ENCODE measurements around the gene CCNJL. TPM values are rescaled to one million over a fixed set of nuclear protein-coding genes. Genes with fewer than 3 reads are reported as not detected.
A peak's percentile ranks its signal among the peaks of the same experiment; 100 is the strongest.

CCNJL gene
- total RNA-seq, 1 experiment from 2014 or later, result 20.9 TPM

DNA sequence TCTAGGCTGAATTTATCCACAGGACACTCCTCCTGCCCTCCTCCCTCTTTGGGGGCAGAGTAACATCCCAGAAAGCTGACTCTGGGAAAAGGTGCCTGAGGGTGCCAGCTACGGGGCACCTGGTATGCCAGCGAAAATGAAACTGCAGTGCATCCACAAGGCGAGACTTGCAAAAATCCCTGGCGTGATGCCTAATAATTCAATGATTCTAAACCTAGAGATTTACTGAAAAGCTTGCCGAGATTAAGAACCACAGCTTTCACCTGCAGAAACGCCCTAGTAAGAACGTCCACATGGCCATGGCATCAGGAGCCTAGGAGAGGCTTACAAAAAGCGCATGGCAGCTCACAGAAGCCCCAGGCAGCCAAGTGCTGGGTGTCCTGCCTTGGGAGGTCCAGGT is 20.9 kb downstream of the CCNJL start:
- Histone ChIP-seq H3K36me3 (replicated peaks; ENCODE audit: control insufficient read depth, insufficient read depth, low read length) (no peaks in the 10 kb centered on the region; the same call in 1 of the 2 replicates), H3K4me3 (ENCODE audit: insufficient read depth, low read depth, low read length) (no peak overlapping the region), H3K27me3 (ENCODE audit: control insufficient read depth, insufficient read depth, low read length) (no peaks in the 10 kb centered on the region)
- no peak for DNase-seq

DNA sequence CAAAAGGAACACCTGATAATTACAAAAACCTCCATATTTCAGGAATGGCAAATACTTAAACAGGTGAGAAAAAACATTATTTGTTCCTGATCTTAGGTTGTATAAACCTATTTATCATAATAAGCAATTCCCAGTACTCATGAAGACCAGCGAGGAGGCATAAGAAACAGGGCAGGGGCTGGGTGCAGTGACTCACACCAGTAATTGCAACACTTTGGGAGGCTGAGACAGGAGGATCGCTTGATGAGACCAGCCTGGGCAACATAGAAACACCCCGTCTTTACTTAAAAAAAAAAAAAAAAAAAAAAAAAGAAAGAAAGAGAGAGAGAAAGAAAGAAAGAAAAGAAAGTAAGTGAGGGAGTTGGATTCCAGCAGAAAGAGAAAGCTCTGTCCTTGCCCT is 21.6 kb downstream of the CCNJL start:
- no peak for DNase-seq
- Histone ChIP-seq H3K4me3 (ENCODE audit: insufficient read depth, low read depth, low read length) (no peak overlapping the region), H3K27me3 (ENCODE audit: control insufficient read depth, insufficient read depth, low read length) (no peaks in the 10 kb centered on the region), H3K36me3 (replicated peaks; ENCODE audit: control insufficient read depth, insufficient read depth, low read length) (no peaks in the 10 kb centered on the region; the same call in 1 of the 2 replicates)

- no peak overlapping the region for H3K4me3 ChIP-seq (ENCODE audit: insufficient read depth, low read depth, low read length)
- DNase-seq, result no peak
These were observed 22.6 kb downstream of the CCNJL start for GRCh38 chr5:160289721-160290120.

GRCh38 chr5:160289356-160289651 is 23.1 kb downstream of the CCNJL start:
- Histone ChIP-seq H3K4me3 (ENCODE audit: insufficient read depth, low read depth, low read length) (no peak overlapping the region), H3K27me3 (ENCODE audit: control insufficient read depth, insufficient read depth, low read length) (no peaks in the 10 kb centered on the region), H3K36me3 (replicated peaks; ENCODE audit: control insufficient read depth, insufficient read depth, low read length) (no peaks in the 10 kb centered on the region; the same call in 1 of the 2 replicates)
- no peak for DNase-seq

More at GRCh38 chr5:160289721-160290120, 22.6 kb downstream of the CCNJL start:
- H3K36me3 ChIP-seq (replicated peaks; ENCODE audit: control insufficient read depth, insufficient read depth, low read length), result no peaks in the 10 kb centered on the region; the same call in 1 of the 2 replicates
- no peaks in the 10 kb centered on the region for H3K27me3 ChIP-seq (ENCODE audit: control insufficient read depth, insufficient read depth, low read length)

GRCh38 chr5:160287378-160288051 is 24.8 kb downstream of the CCNJL start:
- peak; percentile 85 for DNase-seq
- Histone ChIP-seq H3K36me3 (replicated peaks; ENCODE audit: control insufficient read depth, insufficient read depth, low read length) (no peaks in the 10 kb centered on the region; the same call in 1 of the 2 replicates), H3K27me3 (ENCODE audit: control insufficient read depth, insufficient read depth, low read length) (no peaks in the 10 kb centered on the region), H3K4me3 (ENCODE audit: insufficient read depth, low read depth, low read length) (no peak overlapping the region)

DNA sequence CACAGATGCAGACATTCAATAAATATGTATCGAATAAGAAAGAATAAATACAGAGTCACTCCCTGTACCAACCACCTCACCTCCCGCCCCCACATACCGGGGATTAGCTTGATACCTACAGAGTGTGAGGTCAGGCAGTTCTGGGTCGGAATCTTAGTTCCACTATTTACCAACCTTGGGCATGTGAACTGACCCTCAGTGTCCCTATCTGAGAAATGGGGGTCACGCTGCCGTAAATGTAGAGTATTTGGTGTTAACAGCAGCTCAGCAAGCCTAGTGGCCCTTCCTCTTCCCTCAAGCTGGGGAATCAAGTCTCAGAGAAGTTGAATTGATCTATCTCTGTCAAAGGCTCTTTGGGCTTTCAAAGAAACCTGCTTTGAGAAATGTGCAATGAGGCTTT is 25.4 kb downstream of the CCNJL start:
- DNase-seq, result no peak
- Histone ChIP-seq H3K4me3 (ENCODE audit: insufficient read depth, low read depth, low read length) (no peak overlapping the region), H3K36me3 (replicated peaks; ENCODE audit: control insufficient read depth, insufficient read depth, low read length) (no peaks in the 10 kb centered on the region; the same call in 1 of the 2 replicates), H3K27me3 (ENCODE audit: control insufficient read depth, insufficient read depth, low read length) (no peaks in the 10 kb centered on the region)

GRCh38 chr5:160285316-160285715 is 27.0 kb downstream of the CCNJL start:
- Histone ChIP-seq H3K36me3 (replicated peaks; ENCODE audit: control insufficient read depth, insufficient read depth, low read length) (no peaks in the 10 kb centered on the region; the same call in 1 of the 2 replicates), H3K27me3 (ENCODE audit: control insufficient read depth, insufficient read depth, low read length) (no peaks in the 10 kb centered on the region)

GRCh38 chr5:160284291-160284873 is 28.0 kb downstream of the CCNJL start:
- H3K27me3 ChIP-seq (ENCODE audit: control insufficient read depth, insufficient read depth, low read length), result no peaks in the 10 kb centered on the region
- no peak for DNase-seq
- no peaks in the 10 kb centered on the region; the same call in 1 of the 2 replicates for H3K36me3 ChIP-seq (replicated peaks; ENCODE audit: control insufficient read depth, insufficient read depth, low read length)
- H3K4me3 ChIP-seq (ENCODE audit: insufficient read depth, low read depth, low read length), result no peak overlapping the region

More at GRCh38 chr5:160285316-160285715, 27.0 kb downstream of the CCNJL start:
- no peak overlapping the region for H3K4me3 ChIP-seq (ENCODE audit: insufficient read depth, low read depth, low read length)
- no peak for DNase-seq

DNA sequence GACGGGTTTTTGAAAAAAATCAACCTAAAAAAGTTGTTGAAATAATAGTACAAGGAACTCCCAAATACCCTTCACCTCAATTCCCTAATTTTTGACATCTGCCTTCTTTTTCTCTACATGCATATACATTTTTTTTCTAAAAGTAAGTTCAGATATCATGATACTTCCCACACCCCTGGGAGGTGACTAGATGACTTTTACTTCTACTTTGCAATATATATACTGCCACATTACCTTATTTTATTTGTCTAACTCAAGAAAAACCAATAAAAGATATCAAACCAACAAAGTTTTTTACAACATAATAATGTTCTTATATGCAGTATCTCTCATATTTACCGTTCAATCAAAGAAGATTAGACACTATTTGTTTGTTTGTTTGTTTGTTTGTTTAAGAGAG is 31.1 kb downstream of the CCNJL start:
- Histone ChIP-seq H3K27me3 (ENCODE audit: control insufficient read depth, insufficient read depth, low read length) (no peaks in the 10 kb centered on the region), H3K36me3 (replicated peaks; ENCODE audit: control insufficient read depth, insufficient read depth, low read length) (no peaks in the 10 kb centered on the region; the same call in 1 of the 2 replicates), H3K4me3 (ENCODE audit: insufficient read depth, low read depth, low read length) (no peak overlapping the region)
- no peak for DNase-seq

GRCh38 chr5:160280384-160281095 is 31.8 kb downstream of the CCNJL start:
- no peak overlapping the region for H3K4me3 ChIP-seq (ENCODE audit: insufficient read depth, low read depth, low read length)
- H3K36me3 ChIP-seq (replicated peaks; ENCODE audit: control insufficient read depth, insufficient read depth, low read length), result no peaks in the 10 kb centered on the region; the same call in 1 of the 2 replicates
- DNase-seq, result no peak
- no peaks in the 10 kb centered on the region for H3K27me3 ChIP-seq (ENCODE audit: control insufficient read depth, insufficient read depth, low read length)

GRCh38 chr5:160278343-160278742 is 34.0 kb downstream of the CCNJL start:
- no peak overlapping the region for H3K4me3 ChIP-seq (ENCODE audit: insufficient read depth, low read depth, low read length)
- DNase-seq, result no peak
- no peaks in the 10 kb centered on the region for H3K27me3 ChIP-seq (ENCODE audit: control insufficient read depth, insufficient read depth, low read length)
- H3K36me3 ChIP-seq (replicated peaks; ENCODE audit: control insufficient read depth, insufficient read depth, low read length), result no peaks in the 10 kb centered on the region; the same call in 1 of the 2 replicates

GRCh38 chr5:160274483-160274931 is 37.9 kb downstream of the CCNJL start:
- Histone ChIP-seq H3K36me3 (replicated peaks; ENCODE audit: control insufficient read depth, insufficient read depth, low read length) (no peaks in the 10 kb centered on the region; the same call in none of the 2 replicates), H3K27me3 (ENCODE audit: control insufficient read depth, insufficient read depth, low read length) (no peaks in the 10 kb centered on the region), H3K4me3 (ENCODE audit: insufficient read depth, low read depth, low read length) (no peak overlapping the region)
- DNase-seq, result no peak

DNA sequence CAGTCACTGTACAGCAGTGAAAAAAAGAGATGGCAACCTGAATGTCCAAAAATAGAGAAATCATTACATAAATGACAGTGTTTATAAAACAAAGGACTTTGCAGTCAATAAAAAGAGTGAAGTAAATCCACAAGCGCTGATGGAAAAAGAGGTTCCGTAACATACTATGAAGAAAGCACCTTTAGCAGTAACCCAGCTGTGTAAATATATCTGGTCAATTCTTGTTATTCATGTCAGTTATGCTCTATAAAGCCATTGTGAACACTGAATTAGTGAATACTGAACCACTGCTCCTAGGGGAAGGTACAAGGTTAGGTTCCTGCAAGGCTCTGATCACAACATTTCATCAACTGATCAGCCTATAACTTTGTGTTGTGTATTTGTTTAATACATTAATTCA is 39.5 kb downstream of the CCNJL start:
- Histone ChIP-seq H3K4me3 (ENCODE audit: insufficient read depth, low read depth, low read length) (no peak overlapping the region), H3K36me3 (replicated peaks; ENCODE audit: control insufficient read depth, insufficient read depth, low read length) (peaks cover 5% of the 10 kb centered on the region), H3K27me3 (ENCODE audit: control insufficient read depth, insufficient read depth, low read length) (no peaks in the 10 kb centered on the region)
- DNase-seq, result no peak

- no peak overlapping the region for H3K4me3 ChIP-seq (ENCODE audit: insufficient read depth, low read depth, low read length)
- no peak for DNase-seq
- peaks cover 5% of the 10 kb centered on the region for H3K36me3 ChIP-seq (replicated peaks; ENCODE audit: control insufficient read depth, insufficient read depth, low read length)
- no peaks in the 10 kb centered on the region for H3K27me3 ChIP-seq (ENCODE audit: control insufficient read depth, insufficient read depth, low read length)
These were observed 40.1 kb downstream of the CCNJL start for GRCh38 chr5:160272264-160272663.

- Histone ChIP-seq H3K4me3 (ENCODE audit: insufficient read depth, low read depth, low read length) (no peak overlapping the region), H3K27me3 (ENCODE audit: control insufficient read depth, insufficient read depth, low read length) (no peaks in the 10 kb centered on the region), H3K36me3 (replicated peaks; ENCODE audit: control insufficient read depth, insufficient read depth, low read length) (peaks cover 5% of the 10 kb centered on the region)
- DNase-seq, result no peak
These were observed 40.5 kb downstream of the CCNJL start for GRCh38 chr5:160271836-160272235.

Data from H7 (cell line).